Nephron progenitor cell (in vitro differentiated cells): ENCODE measurements around the gene SLC35B1.

ENCODE experiments used
- DNase-seq: peaks from one replicate; pipeline ENCODE4 v3.0.0; 2021
- H3K27ac Mint-ChIP-seq: 2 replicates; pipeline ENCODE4 v1.8.0; 2021; ENCODE audit warnings: mild to moderate bottlenecking, moderate library complexity, mixed read lengths
- H3K27me3 Mint-ChIP-seq: 2 replicates; pipeline ENCODE4 v1.8.0; 2021; ENCODE audit warnings: mild to moderate bottlenecking, low read depth, mixed read lengths; ENCODE audit not compliant: poor library complexity
- H3K36me3 Mint-ChIP-seq: 2 replicates; pipeline ENCODE4 v1.8.0; 2021; ENCODE audit warnings: low read depth, mixed read lengths
- H3K4me1 Mint-ChIP-seq: 2 replicates; pipeline ENCODE4 v1.8.0; 2021; ENCODE audit warnings: mixed read lengths
- H3K4me3 Mint-ChIP-seq: 2 replicates; pipeline ENCODE4 v1.8.0; 2021; ENCODE audit warnings: mild to moderate bottlenecking, moderate library complexity, mixed read lengths
- H3K9me3 Mint-ChIP-seq: 2 replicates; pipeline ENCODE4 v1.8.0; 2021; ENCODE audit warnings: mild to moderate bottlenecking, moderate library complexity, mixed read lengths
- CTCF ChIP-seq: fragments of 200-600 bp; sonication (generic); IDR thresholded peaks from 2 replicates; pipeline ENCODE4 v1.5.0; 2021; ENCODE audit warnings: antibody characterized with exemption

SLC35B1 gene

DNA sequence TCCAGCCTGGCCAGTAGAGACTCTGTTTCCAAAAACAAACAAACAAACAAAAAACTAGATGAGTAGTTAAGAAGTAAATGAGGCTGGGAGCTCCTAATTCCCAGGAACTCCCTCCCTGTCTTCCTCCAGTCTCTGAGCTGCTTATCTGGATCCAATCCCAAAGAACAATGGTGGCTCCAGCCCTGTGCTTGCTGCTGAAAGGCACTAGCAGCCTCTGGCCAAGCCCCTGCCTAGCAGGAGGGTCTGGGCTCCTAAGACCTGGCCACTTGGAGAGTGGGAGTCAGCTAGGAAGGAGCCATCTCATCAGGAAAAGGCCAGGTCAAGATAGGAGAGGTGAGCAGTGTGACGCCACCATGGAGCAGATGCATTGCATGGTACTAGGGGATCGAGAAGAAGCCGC, 14.3 kb upstream of the SLC35B1 start:
- no peak overlapping the region for H3K27ac Mint-ChIP-seq
- peaks cover 53% of the 10 kb centered on the region for H3K36me3 Mint-ChIP-seq
- no peak overlapping the region for H3K4me3 Mint-ChIP-seq
- peaks cover 2% of the 10 kb centered on the region for H3K27me3 Mint-ChIP-seq
- H3K4me1 Mint-ChIP-seq: peaks cover 23% of the 10 kb centered on the region
- H3K9me3 Mint-ChIP-seq: peaks cover 10% of the 10 kb centered on the region
- no peak for DNase-seq
- TF ChIP-seq CTCF: no peak

DNA sequence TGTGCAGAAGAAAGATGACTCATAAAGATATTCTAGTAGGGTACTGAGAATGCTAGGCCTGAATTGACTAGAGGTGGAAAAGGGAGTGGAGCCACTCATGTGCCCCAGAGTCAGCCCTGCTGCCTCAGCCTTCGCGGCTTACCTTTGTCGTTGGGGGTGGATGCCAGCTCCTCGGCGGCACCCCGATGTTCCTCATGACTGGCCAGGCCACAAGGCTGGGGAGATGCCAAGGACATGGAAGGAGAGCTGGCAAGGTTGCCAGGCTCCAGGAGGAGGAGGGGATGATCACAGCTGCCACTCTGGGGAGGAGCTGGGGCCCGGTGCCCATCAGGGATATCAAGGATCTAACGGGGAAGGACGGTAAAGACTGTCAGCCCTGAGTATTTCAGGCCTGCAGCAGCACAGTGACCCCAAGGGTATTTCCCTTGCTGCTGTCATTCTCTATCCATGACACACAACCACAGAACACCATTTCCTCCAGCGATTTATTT, 9.7 kb upstream of the SLC35B1 start:
- DNase-seq: no peak
- H3K36me3 Mint-ChIP-seq: peaks cover 47% of the 10 kb centered on the region
- TF ChIP-seq CTCF: no peak

GRCh38 chr17:49716668-49717364, 9.1 kb upstream of the SLC35B1 start:
- no peak for TF ChIP-seq CTCF
- no peak for DNase-seq

More for the DNA sequence above, 9.7 kb upstream of the SLC35B1 start:
- no peaks in the 10 kb centered on the region for H3K4me1 Mint-ChIP-seq
- no peak overlapping the region for H3K27ac Mint-ChIP-seq
- H3K4me3 Mint-ChIP-seq: no peak overlapping the region
- peaks cover 2% of the 10 kb centered on the region for H3K27me3 Mint-ChIP-seq
- no peaks in the 10 kb centered on the region for H3K9me3 Mint-ChIP-seq

GRCh38 chr17:49715717-49716279, 8.0 kb upstream of the SLC35B1 start:
- H3K9me3 Mint-ChIP-seq: no peaks in the 10 kb centered on the region
- H3K36me3 Mint-ChIP-seq: peaks cover 40% of the 10 kb centered on the region
- peaks cover 2% of the 10 kb centered on the region for H3K27me3 Mint-ChIP-seq
- DNase-seq: no peak
- H3K4me3 Mint-ChIP-seq: no peak overlapping the region
- H3K27ac Mint-ChIP-seq: no peak overlapping the region
- no peaks in the 10 kb centered on the region for H3K4me1 Mint-ChIP-seq
- no peak for TF ChIP-seq CTCF

More at GRCh38 chr17:49716668-49717364, 9.1 kb upstream of the SLC35B1 start:
- H3K9me3 Mint-ChIP-seq: no peaks in the 10 kb centered on the region
- H3K4me3 Mint-ChIP-seq: no peak overlapping the region
- no peaks in the 10 kb centered on the region for H3K4me1 Mint-ChIP-seq
- H3K27ac Mint-ChIP-seq: no peak overlapping the region
- peaks cover 47% of the 10 kb centered on the region for H3K36me3 Mint-ChIP-seq
- peaks cover 2% of the 10 kb centered on the region for H3K27me3 Mint-ChIP-seq

DNA sequence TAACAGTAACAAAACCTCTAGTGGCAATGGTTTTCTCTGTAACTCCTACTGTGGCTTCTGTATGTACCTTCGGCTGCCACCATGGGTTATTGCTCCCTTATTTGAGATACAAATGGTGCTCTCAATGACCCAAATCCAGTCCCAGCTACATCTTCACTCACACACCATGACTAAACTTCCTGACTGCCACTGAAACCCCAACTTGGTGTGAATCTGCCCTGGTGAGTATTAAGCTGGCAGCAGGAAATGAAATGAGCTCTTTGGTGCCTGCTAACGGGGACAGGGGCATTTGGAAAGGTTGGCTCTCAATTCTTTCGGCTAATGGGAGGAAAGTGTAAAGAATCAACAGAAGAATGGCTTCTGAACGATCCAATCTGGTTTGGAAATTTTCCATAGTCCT, 7.5 kb upstream of the SLC35B1 start:
- Mint-ChIP-seq H3K4me3 (no peak overlapping the region), H3K36me3 (peaks cover 40% of the 10 kb centered on the region), H3K9me3 (no peaks in the 10 kb centered on the region), H3K4me1 (no peaks in the 10 kb centered on the region), H3K27ac (peak overlapping the region; percentile 69), H3K27me3 (peaks cover 2% of the 10 kb centered on the region)
- TF ChIP-seq CTCF: no peak
- DNase-seq: no peak
